ENCODE data around the gene EYA3.
"Not testable (repeated sequence)": the region's sequence is repeated elsewhere in the genome, so short reads cannot be mapped to it uniquely, and the experiment has no call there.

Gene EYA3

GRCh38 chr1:28028873-28029654 is 59.3 kb downstream of the EYA3 start:
- DNase-seq (ENCODE audit: low read depth in 2 of 2) = no peak

DNA sequence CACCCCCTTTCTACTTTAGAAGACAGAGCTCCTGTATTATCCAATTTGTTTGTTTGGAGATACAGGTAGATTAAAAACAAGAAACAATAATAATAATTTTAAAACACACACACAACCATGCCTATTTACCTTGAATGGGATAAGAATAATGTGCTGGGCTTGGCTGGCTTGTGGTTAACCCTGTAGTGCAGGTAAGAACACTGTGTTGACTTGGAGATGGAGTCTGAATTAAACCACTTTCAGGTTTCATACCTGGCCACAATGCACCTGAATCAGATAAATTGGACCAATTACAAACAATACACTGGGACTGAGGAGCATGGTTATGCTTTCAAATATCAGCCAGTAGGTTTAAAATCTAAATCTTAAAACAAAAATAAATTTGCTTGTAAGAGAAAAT is 60.8 kb downstream of the EYA3 start:
- DNase-seq (ENCODE audit: low read depth in 2 of 2) = no peak

DNA sequence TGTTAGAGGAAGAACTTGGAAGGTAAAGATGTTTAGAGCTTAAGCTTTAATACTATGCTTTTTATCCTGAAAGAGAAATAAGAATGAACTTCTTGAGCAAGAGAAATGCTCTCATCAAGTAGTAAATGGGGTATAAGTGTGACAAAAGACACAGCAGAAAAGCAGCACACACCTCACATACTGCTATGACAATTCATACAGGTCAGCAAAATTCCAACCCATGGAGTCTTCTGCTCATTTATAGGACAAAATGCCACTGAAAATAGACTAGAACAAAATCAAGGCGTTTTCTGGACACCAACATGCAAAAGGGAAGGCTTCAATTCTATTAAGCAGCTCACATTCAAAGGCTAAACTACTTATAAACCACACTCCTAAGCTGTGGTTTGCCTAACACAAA is 61.2 kb downstream of the EYA3 start:
- DNase-seq (ENCODE audit: low read depth in 2 of 2) = no peak

DNA sequence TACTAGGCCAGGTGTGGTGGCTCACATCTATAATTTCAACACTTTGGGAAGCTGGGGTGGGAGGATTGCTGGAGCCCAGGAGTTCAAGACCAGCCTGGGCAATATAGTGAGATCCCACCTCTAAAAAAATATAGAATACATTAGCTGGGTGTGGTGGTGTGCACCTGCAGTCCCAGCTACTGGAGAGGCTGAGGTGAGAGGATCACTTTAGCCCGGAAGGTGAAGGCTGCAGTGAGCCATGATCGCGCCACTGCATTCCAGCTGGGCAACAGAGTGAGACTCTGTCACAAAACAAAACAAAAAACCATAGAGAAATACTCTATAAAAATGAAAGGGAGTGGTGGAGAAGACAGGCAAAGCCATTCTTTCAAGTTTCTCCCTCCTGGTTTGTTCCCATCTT is 62.1 kb downstream of the EYA3 start:
- DNase-seq (ENCODE audit: low read depth in 2 of 2) = no peak

GRCh38 chr1:28021064-28021463 is 67.3 kb downstream of the EYA3 start:
- no peak for DNase-seq (ENCODE audit: low read depth in 2 of 2)

- DNase-seq (ENCODE audit: low read depth in 2 of 2) = no peak
Observed at GRCh38 chr1:28010969-28011368, 77.4 kb downstream of the EYA3 start.

GRCh38 chr1:28003117-28003516 is 85.3 kb downstream of the EYA3 start:
- not testable (repeated sequence) for DNase-seq (ENCODE audit: low read depth in 2 of 2)

GRCh38 chr1:28002600-28002999 is 85.8 kb downstream of the EYA3 start:
- no peak for DNase-seq (ENCODE audit: low read depth in 2 of 2)

- DNase-seq (ENCODE audit: low read depth in 2 of 2) = no peak
Observed at GRCh38 chr1:27999055-27999454, 89.4 kb downstream of the EYA3 start.

GRCh38 chr1:27994526-27994925 is 93.9 kb downstream of the EYA3 start:
- DNase-seq (ENCODE audit: low read depth in 2 of 2) = not testable (repeated sequence)

DNA sequence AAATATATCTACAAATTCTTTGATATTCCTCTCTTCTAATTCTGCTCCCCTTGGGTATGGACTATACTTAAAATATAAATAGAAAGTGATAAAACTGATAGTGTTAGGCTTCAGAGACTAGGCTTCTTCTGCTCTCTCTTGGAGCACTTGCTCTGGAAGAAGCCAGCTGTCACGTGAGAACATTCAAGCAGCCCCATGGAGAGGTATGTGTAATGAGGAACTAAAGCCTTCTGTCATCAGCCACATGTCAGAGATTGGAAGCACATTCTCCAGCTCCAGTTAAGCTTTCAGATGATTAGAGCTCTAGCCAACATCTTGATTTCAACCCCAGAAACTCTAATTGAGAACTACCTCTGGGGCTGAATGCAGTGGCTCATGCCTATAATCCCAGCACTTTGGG is 94.3 kb downstream of the EYA3 start:
- DNase-seq (ENCODE audit: low read depth in 2 of 2) = no peak

DNA sequence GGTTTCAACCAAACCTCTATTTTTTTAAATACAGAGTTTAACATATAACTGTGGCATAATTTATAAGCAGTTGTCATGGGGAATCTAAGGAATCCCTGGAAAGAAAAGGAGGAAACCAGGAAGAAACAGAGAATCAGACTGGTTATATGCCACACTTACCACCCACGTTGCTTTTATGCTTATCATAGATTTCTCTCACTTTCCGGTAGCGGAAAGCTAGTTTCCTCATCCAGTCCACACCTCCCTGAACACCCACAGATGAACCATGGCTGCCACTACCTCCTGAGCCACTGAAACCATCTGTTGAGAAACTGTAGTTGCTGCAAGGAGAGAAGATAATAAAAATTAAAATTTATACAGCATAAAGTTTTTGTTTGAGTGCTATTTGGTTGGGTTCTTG is 95.2 kb downstream of the EYA3 start:
- DNase-seq (ENCODE audit: low read depth in 2 of 2) = no peak

DNA sequence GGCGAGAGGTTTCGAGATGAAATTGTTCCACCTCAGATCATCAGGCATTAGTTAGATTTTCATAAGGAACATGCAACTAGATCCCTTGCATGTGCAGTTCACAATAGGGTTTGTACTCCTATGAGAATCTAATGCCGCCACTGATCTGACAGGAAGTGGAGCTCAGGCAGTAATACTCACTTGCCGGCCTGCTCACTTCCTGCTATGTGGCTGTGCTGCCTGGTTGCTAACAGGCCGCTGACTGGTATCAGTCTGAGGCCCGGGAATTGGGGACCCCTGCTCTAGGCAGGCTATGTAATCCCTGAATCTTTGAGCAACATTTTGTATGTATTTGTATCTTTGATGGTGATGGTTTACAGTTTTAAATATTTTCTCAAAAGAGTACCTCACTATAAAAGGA is 96.1 kb downstream of the EYA3 start:
- peak in 1 of 2 donors; percentile 18 for DNase-seq (ENCODE audit: low read depth in 2 of 2)

DNA sequence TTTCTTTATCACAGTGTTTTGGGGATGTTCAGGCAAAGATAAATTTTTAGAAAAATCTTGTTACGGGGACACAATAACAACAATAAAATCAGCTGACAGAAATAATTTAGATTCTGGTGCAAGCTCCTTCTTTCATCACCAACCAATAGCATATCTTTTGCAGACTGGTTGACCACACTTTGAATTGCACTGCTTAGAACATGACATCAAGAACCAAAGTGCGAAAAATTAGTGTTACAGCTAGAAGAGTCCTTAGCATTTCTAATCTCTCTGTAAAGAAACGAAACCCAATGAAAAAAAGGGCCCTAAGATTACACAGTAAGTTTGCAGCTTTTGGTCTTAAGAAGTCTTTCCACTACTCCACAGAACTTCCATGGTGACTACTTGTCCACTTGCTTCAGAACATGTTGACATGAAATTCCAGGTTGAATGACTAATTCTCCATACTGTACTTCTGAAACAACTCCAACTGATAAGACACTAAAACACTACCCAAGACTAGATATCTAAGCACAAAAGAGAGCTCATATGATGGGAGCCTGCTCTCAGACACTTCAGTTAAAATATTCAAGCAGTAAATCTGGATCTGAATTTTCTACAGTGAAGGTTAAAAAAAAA is 97.4 kb downstream of the EYA3 start:
- DNase-seq (ENCODE audit: low read depth in 2 of 2) = no peak

GRCh38 chr1:27981145-27981544 is 107.3 kb downstream of the EYA3 start:
- no peak for DNase-seq (ENCODE audit: low read depth in 2 of 2)

- DNase-seq (ENCODE audit: low read depth in 2 of 2) = no peak
Observed at GRCh38 chr1:27980216-27980845, 108.1 kb downstream of the EYA3 start.

GRCh38 chr1:27979859-27980201 is 108.6 kb downstream of the EYA3 start:
- no peak for DNase-seq (ENCODE audit: low read depth in 2 of 2)

DNA sequence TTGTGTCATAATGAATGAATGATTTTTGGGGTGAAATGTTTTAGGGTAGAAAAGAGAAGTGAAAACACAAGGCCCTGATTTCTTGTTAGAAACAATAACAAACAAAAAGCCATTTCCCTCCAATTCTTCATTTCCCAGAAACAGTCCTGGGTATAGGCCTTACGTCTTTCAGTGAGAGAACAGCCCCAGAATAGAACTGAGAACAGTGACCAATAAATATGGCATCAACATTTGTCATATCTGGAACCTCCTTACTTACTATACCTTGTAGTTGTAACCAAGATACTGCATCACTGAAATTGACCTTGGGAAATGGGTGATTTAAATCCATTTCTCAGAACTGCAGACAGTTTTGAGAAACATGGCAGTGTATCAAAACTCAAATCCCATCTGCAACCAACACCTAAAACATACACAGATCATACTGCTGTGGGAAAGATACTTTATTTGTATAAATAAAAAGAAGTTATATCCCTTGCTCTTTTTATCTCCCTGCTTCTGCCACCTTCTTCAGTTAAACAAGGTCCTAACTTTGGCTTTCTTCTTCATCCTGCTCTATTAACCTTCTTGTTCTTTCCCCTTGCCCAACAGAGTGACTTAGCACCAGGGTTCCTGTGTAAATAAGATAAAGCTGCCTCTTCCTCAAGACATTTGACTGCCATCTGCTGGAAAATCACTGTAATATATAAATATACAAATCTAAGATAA is 109.1 kb downstream of the EYA3 start:
- DNase-seq (ENCODE audit: low read depth in 2 of 2) = no peak

GRCh38 chr1:27974417-27974781 is 114.0 kb downstream of the EYA3 start:
- no peak for DNase-seq (ENCODE audit: low read depth in 2 of 2)

DNA sequence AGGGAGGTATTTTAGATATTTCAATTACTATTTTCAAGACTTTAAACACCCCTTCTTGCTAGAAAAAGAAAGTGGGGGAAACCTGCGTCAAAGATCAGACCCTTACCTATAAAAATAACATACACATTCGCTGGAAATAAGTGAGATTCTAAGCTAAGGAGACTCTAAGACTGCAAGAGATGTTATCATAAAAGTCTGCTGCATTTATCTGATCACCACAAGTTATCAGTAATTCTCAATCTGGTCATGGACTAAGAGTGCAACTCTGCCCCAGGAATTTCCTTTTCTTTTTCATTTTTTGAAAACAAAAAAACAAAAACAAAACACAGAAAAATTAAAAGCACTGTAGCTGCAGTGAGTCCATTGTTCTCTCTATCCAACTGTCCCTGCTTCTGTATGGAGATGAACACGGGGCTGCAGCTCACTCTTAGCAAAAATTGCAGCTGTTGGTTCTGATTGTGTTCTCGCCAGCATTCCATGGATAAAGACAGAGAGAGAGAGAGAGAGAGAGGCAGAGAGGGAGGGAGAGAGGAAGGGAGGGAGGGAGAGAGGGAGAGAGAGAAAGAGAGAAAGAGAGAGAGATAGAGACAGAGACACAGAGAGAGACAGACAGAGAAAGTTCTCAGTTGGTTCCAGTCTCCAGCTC is 114.5 kb downstream of the EYA3 start:
- no peak for DNase-seq (ENCODE audit: low read depth in 2 of 2)

DNA sequence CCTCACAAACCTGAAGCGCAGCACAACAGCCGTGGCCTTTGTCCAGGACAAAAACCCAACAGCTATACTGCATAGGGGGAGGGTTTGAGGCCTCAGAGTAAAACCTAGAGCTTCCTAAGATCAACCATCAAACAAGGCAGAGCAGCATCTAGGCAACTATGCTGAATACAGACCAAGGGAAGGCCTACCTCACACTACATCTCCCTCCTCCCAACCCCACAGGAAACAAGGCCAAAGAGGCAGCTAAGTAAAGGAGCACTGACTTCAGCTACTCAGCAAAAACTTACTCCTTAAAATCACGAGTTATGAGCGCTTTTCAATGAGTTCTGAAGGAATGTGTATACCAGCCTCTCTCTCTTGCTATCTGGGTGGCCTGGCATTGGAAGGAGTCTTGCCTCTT is 116.3 kb downstream of the EYA3 start:
- no peak for DNase-seq (ENCODE audit: low read depth in 2 of 2)

- DNase-seq (ENCODE audit: low read depth in 2 of 2) = no peak
Observed at GRCh38 chr1:27971674-27972073, 116.7 kb downstream of the EYA3 start.
